PC-9 (cell line): Measurements from ENCODE around the gene ROR2. TPM values are rescaled to one million over a fixed set of nuclear protein-coding genes. Genes with fewer than 3 reads are reported as not detected.

Source experiments
- BruUV-seq: library from RNA; stranded (reverse); fragments of 400-500 nt; replicated peaks from 2 replicates; lab custom pipeline; 2021; lab: Mats Ljungman, UMichigan
- CTCF ChIA-PET: fragments of 300-600 bp; sonication (Branson Sonifier 250); formaldehyde crosslinking; loops from one replicate; lab custom pipeline; 2022; ENCODE audit warnings: antibody characterized with exemption; lab: Charles Lee
- POLR2A ChIA-PET: fragments of 300-600 bp; sonication (Branson Sonifier 250); formaldehyde crosslinking; loops from one replicate; lab custom pipeline; 2022; ENCODE audit warnings: antibody characterized with exemption; ENCODE audit not compliant: unreplicated experiment; lab: Charles Lee
- DNase-seq, 2 experiments: peaks; one replicate each; pipeline versions ENCODE4 v3.0.0 to v3.0.0-alpha.2; 2015 to 2022; ENCODE audit warnings: mixed read lengths in 1 of 2
- H2AFZ ChIP-seq: fragments of 200-600 bp; sonication (generic); 2 replicates; pipeline ENCODE4 v1.8.1; 2017; ENCODE audit warnings: antibody characterized with exemption
- H3F3A ChIP-seq: fragments of 200-600 bp; sonication (generic); 2 replicates; pipeline ENCODE4 v1.8.1; 2017; ENCODE audit warnings: antibody characterized with exemption, mild to moderate bottlenecking, low read depth; ENCODE audit not compliant: insufficient read depth
- H3K27ac ChIP-seq: fragments of 200-600 bp; sonication (generic); 2 replicates; pipeline ENCODE4 v1.6.1; 2016; ENCODE audit warnings: mixed run types
- H3K27me3 ChIP-seq: fragments of 200-600 bp; sonication (generic); 2 replicates; pipeline ENCODE4 v1.6.1; 2016; ENCODE audit warnings: low read depth, mixed run types; ENCODE audit not compliant: insufficient read depth
- H3K36me3 ChIP-seq: fragments of 200-600 bp; sonication (generic); 2 replicates; pipeline ENCODE4 v1.6.1; 2016; ENCODE audit warnings: low read depth, mixed run types
- H3K4me1 ChIP-seq: fragments of 200-600 bp; sonication (generic); replicated peaks from 2 replicates; pipeline ENCODE4 v1.6.1; 2016; ENCODE audit warnings: mixed run types; ENCODE audit not compliant: insufficient read depth
- H3K4me2 ChIP-seq: fragments of 200-600 bp; sonication (generic); 2 replicates; pipeline ENCODE4 v1.6.1; 2017; ENCODE audit warnings: mixed run types
- H3K4me3 ChIP-seq: fragments of 200-600 bp; sonication (generic); 2 replicates; pipeline ENCODE4 v1.6.1; 2016; ENCODE audit warnings: mixed run types
- H3K79me2 ChIP-seq: fragments of 200-600 bp; sonication (generic); 2 replicates; pipeline ENCODE4 v1.6.1; 2017; ENCODE audit warnings: low read depth, mixed run types
- H3K9me2 ChIP-seq: fragments of 200-600 bp; sonication (generic); 2 replicates; pipeline ENCODE4 v1.8.1; 2017; ENCODE audit warnings: mild to moderate bottlenecking; ENCODE audit not compliant: insufficient read depth
- H3K9me3 ChIP-seq: fragments of 200-600 bp; sonication (generic); 2 replicates; pipeline ENCODE4 v1.8.1; 2016; ENCODE audit warnings: low read depth; ENCODE audit not compliant: insufficient read depth
- H4K20me1 ChIP-seq: fragments of 200-600 bp; sonication (generic); 2 replicates; pipeline ENCODE4 v1.8.1; 2017; ENCODE audit not compliant: insufficient read depth
- EZH2 ChIP-seq: fragments of 200-600 bp; sonication (generic); IDR thresholded peaks from 2 replicates; pipeline ENCODE4 v1.8.0; 2017; ENCODE audit warnings: antibody characterized with exemption, low read depth
- intact Hi-C: fragments of 100-400 bp; cut with micrococcal nuclease; formaldehyde crosslinking; loops from one replicate; pipeline ENCODE4 v1.10.0; 2022; ENCODE audit not compliant: unreplicated experiment
- total RNA-seq: library from RNA; stranded (reverse); gene quantifications from 2 replicates; pipeline ENCODE4 v1.2.3, GENCODE V29; 2021
- TF ChIP-seq, protein P1 (sequence below): fragments of 200-600 bp; sonication (generic); conservative IDR thresholded peaks from 2 replicates; pipeline ENCODE4 v1.6.1; 2017; ENCODE audit warnings: mixed run types, antibody characterized with exemption, mild to moderate bottlenecking, moderate library complexity

ROR2 gene
- total RNA-seq, 1 experiment from 2014 or later = not detected

DNA sequence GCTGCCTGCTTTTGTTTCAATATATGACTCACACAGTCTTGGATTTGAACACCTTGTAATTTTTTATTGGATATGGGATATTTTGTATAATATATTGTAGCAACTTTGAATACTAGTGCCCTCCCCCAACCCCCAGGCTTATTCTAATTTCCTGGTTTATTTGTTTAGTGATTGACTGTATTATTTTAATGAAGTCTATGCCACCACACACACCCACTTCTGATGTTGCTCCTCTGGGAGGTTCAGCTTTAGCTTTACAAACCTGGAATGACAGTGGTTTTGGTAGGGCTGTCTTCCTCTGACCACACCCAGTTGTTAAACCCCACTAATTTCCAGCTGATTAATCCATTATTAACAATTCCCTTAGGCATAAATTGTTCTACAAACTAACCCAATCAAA, 320.3 kb downstream of the ROR2 start:
- BruUV-seq = no TSS peak
- no peaks in the 10 kb centered on the region for H3K4me1 ChIP-seq
- no peaks in the 10 kb centered on the region for H3F3A ChIP-seq
- H2AFZ ChIP-seq = no peak overlapping the region
- POLR2A ChIA-PET = no interaction called here
- no peak for DNase-seq
- H3K9me2 ChIP-seq = 0 out of 2 replicates have a peak, but pooled peaks cover 7% of the 10 kb centered on the region
- 0 out of 2 replicates have a peak, but pooled peaks cover 3% of the 10 kb centered on the region for H3K9me3 ChIP-seq
- H3K36me3 ChIP-seq = no peaks in the 10 kb centered on the region
- H3K4me3 ChIP-seq = no peak overlapping the region
- no peak overlapping the region for H3K4me2 ChIP-seq
- no peak for TF ChIP-seq EZH2
- TF ChIP-seq, protein P1, sequence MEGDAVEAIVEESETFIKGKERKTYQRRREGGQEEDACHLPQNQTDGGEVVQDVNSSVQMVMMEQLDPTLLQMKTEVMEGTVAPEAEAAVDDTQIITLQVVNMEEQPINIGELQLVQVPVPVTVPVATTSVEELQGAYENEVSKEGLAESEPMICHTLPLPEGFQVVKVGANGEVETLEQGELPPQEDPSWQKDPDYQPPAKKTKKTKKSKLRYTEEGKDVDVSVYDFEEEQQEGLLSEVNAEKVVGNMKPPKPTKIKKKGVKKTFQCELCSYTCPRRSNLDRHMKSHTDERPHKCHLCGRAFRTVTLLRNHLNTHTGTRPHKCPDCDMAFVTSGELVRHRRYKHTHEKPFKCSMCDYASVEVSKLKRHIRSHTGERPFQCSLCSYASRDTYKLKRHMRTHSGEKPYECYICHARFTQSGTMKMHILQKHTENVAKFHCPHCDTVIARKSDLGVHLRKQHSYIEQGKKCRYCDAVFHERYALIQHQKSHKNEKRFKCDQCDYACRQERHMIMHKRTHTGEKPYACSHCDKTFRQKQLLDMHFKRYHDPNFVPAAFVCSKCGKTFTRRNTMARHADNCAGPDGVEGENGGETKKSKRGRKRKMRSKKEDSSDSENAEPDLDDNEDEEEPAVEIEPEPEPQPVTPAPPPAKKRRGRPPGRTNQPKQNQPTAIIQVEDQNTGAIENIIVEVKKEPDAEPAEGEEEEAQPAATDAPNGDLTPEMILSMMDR = no peak
- no peaks in the 10 kb centered on the region for H4K20me1 ChIP-seq
- no peak overlapping the region for H3K27ac ChIP-seq
- peaks cover 28% of the 10 kb centered on the region; the same call in 1 of the 2 replicates for H3K27me3 ChIP-seq
- intact Hi-C loops = no loop called here
- no peaks in the 10 kb centered on the region for H3K79me2 ChIP-seq
- CTCF ChIA-PET = no interaction called here

DNA sequence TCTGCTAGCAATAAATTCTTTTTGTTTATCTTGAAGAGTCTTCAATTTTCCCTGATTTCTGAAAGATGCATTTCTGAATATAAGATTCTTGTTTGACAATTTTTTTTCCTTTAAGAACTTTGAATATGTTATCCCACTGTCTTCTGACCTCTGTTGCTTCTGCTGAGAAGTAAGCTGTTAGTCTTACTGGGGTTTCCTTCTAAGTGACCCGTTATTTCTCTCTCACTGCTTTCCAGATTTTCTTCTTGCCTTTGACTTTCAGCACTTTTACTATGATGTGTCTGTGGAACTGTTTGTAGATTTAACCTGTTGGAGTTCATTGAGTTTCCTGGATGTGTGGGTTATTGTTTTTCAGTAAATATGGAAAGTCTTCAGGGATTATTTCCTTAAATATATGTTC, 321.1 kb downstream of the ROR2 start:
- ChIA-PET CTCF (no interaction called here), POLR2A (no interaction called here)
- Histone ChIP-seq H3K9me2 (0 out of 2 replicates have a peak, but pooled peaks cover 7% of the 10 kb centered on the region), H2AFZ (no peak overlapping the region), H4K20me1 (no peaks in the 10 kb centered on the region), H3K27me3 (peaks cover 20% of the 10 kb centered on the region; the same call in 1 of the 2 replicates), H3K36me3 (no peaks in the 10 kb centered on the region), H3K4me3 (no peak overlapping the region), H3F3A (no peaks in the 10 kb centered on the region), H3K27ac (no peak overlapping the region), H3K4me1 (no peaks in the 10 kb centered on the region), H3K4me2 (no peak overlapping the region), H3K79me2 (no peaks in the 10 kb centered on the region), H3K9me3 (0 out of 2 replicates have a peak, but pooled peaks cover 3% of the 10 kb centered on the region)
- TF ChIP-seq EZH2 = no peak
- TF ChIP-seq, protein P1 = no peak
- BruUV-seq = no TSS peak
- DNase-seq = no peak
- intact Hi-C loops = no loop called here

DNA sequence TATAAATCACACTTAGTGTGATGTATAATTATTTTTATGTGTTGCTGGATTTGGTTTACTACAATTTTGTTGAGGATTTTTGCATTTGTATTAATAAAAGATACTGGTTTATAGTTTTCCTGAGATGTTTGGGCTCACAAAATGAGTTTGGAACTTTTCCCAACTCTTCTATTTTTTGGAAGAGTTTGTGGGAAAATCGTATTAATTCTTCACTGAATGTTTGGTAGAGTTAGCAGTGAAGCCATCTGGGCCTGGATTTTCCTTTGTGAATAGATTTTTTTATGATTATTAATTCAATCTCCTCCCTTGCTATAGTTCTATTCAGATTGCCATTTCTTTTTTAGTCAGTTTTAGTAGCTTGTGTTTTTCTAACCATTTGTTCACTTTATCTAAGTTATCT, 324.7 kb downstream of the ROR2 start:
- Histone ChIP-seq H3K27me3 (no peaks in the 10 kb centered on the region; the same call in 1 of the 2 replicates), H3K4me3 (no peak overlapping the region), H3F3A (no peaks in the 10 kb centered on the region), H4K20me1 (no peaks in the 10 kb centered on the region), H3K27ac (no peak overlapping the region), H3K4me1 (no peaks in the 10 kb centered on the region), H3K36me3 (no peaks in the 10 kb centered on the region), H3K79me2 (no peaks in the 10 kb centered on the region), H3K9me2 (0 out of 2 replicates have a peak, but pooled peaks cover 7% of the 10 kb centered on the region), H3K4me2 (no peak overlapping the region), H2AFZ (no peak overlapping the region), H3K9me3 (0 out of 2 replicates have a peak, but pooled peaks cover 3% of the 10 kb centered on the region)
- no TSS peak for BruUV-seq
- TF ChIP-seq EZH2 = no peak
- TF ChIP-seq, protein P1 = no peak
- intact Hi-C loops = no loop called here
- DNase-seq = no peak
- CTCF ChIA-PET = no interaction called here
- POLR2A ChIA-PET = no interaction called here
